WTC11 (cell line): ENCODE results near the gene RTP2.

ENCODE experiments used
- TF ChIP-seq, protein P1 (sequence below): fragments of 200-600 bp; IDR thresholded peaks from 2 replicates; pipeline ENCODE4 v1.8.0; 2022; ENCODE audit warnings: antibody characterized with exemption
- TF ChIP-seq, protein P2 (sequence below): sonication (generic); formaldehyde crosslinking; IDR thresholded peaks from 2 replicates; pipeline ENCODE4 v1.8.1; 2023; ENCODE audit warnings: mild to moderate bottlenecking, missing genetic modification reagents, moderate library complexity

DNA sequence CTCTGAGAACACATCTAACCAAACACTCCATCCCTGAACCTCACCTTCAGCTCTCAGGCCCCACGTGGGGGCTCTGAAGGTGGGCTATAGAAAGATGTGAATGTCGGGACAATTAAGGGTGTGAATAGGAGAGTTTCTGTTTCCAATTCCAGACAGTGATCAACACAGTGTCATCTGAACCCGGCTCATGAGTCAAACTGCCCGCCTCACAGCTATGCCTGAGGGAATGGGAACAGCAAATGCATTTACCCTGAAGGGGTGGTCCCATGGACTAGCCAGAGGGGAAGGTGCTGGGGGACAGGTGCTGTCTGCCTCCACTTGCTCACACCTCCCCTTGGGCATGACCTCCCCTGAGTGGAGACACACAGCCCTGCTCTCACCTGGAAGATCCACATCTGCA is 6.3 kb downstream of the RTP2 start:
- TF ChIP-seq, protein P1, sequence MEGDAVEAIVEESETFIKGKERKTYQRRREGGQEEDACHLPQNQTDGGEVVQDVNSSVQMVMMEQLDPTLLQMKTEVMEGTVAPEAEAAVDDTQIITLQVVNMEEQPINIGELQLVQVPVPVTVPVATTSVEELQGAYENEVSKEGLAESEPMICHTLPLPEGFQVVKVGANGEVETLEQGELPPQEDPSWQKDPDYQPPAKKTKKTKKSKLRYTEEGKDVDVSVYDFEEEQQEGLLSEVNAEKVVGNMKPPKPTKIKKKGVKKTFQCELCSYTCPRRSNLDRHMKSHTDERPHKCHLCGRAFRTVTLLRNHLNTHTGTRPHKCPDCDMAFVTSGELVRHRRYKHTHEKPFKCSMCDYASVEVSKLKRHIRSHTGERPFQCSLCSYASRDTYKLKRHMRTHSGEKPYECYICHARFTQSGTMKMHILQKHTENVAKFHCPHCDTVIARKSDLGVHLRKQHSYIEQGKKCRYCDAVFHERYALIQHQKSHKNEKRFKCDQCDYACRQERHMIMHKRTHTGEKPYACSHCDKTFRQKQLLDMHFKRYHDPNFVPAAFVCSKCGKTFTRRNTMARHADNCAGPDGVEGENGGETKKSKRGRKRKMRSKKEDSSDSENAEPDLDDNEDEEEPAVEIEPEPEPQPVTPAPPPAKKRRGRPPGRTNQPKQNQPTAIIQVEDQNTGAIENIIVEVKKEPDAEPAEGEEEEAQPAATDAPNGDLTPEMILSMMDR, result no peak
- TF ChIP-seq, protein P2, sequence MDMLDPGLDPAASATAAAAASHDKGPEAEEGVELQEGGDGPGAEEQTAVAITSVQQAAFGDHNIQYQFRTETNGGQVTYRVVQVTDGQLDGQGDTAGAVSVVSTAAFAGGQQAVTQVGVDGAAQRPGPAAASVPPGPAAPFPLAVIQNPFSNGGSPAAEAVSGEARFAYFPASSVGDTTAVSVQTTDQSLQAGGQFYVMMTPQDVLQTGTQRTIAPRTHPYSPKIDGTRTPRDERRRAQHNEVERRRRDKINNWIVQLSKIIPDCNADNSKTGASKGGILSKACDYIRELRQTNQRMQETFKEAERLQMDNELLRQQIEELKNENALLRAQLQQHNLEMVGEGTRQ (CRISPR knock-in tag), result no peak
